SK-N-SH (cell line): ENCODE measurements around the gene NR1H4. TPM values are rescaled to one million over a fixed set of nuclear protein-coding genes. Genes with fewer than 3 reads are reported as not detected.

Experiments
- CTCF ChIA-PET: fragments of 300-600, 350-600 bp; formaldehyde crosslinking; extraction: SDS; loops from one replicate; lab custom pipeline; 2021; lab: Yijun Ruan, JAX
- POLR2A ChIA-PET: fragments of 350-600 bp; sonication (Branson Sonifier 250); formaldehyde crosslinking; extraction: SDS; loops from one replicate; lab custom pipeline; 2020; ENCODE audit warnings: antibody characterized with exemption, inconsistent platforms; lab: Yijun Ruan, JAX
- DNase-seq: peaks from one replicate; pipeline ENCODE4 v3.0.0; 2012
- H2AFZ ChIP-seq: fragments of 200-600 bp; sonication (generic); 2 replicates; pipeline ENCODE4 v1.8.1; 2016; ENCODE audit warnings: antibody characterized with exemption, mild to moderate bottlenecking, low read depth
- H3F3A ChIP-seq: fragments of 200-600 bp; sonication (generic); replicated peaks from 2 replicates; pipeline ENCODE3; 2016; ENCODE audit warnings: antibody characterized with exemption, mild to moderate bottlenecking; ENCODE audit not compliant: insufficient read depth
- H3K27ac ChIP-seq, 2 experiments: fragments of 200-500 bp in 1 of 2; fragments of 200-600 bp in 1 of 2; sonication (Bioruptor generic) in 1 of 2; sonication (generic), shearing (Covaris generic) in 1 of 2; 2 replicates each; pipeline versions ENCODE4 v1.5.1 to v1.6.1; 2014 to 2016; ENCODE audit warnings: low read depth in 2 of 2, inconsistent platforms in 1 of 2, low read length in 1 of 2, mild to moderate bottlenecking in 1 of 2, mixed read lengths in 1 of 2
- H3K27me3 ChIP-seq: fragments of 200-600 bp; sonication (generic), shearing (Covaris generic); 2 replicates; pipeline ENCODE4 v1.6.1; 2016; ENCODE audit warnings: mixed run types; ENCODE audit not compliant: insufficient read depth
- H3K36me3 ChIP-seq, 2 experiments: fragments of 200-500 bp in 1 of 2; fragments of 200-600 bp in 1 of 2; sonication (Bioruptor generic) in 1 of 2; sonication (generic) in 1 of 2; replicated peaks in 1 of 2; 2 replicates each; pipeline versions ENCODE3 to v1.5.1; 2014 to 2016; ENCODE audit warnings: low read length in 1 of 2, mild to moderate bottlenecking in 1 of 2; ENCODE audit not compliant: insufficient read depth in 2 of 2, control insufficient read depth in 1 of 2
- H3K4me1 ChIP-seq, 2 experiments: fragments of 200-500 bp in 1 of 2; fragments of 200-600 bp in 1 of 2; sonication (Bioruptor generic) in 1 of 2; sonication (generic), shearing (Covaris generic) in 1 of 2; 2 replicates each; pipeline versions ENCODE4 v1.5.1 to v1.6.1; 2014 to 2016; ENCODE audit warnings: low read depth in 1 of 2, low read length in 1 of 2, mixed run types in 1 of 2; ENCODE audit not compliant: insufficient read depth in 2 of 2, control insufficient read depth in 1 of 2
- H3K4me2 ChIP-seq: fragments of 200-600 bp; sonication (generic), shearing (Covaris generic); 2 replicates; pipeline ENCODE4 v1.6.1; 2017; ENCODE audit warnings: mixed run types
- H3K4me3 ChIP-seq, 2 experiments: fragments of 200-500 bp in 1 of 2; fragments of 200-600 bp in 1 of 2; sonication (Bioruptor generic) in 1 of 2; sonication (generic), shearing (Covaris generic) in 1 of 2; 2 replicates each; pipeline versions ENCODE4 v1.5.1 to v1.8.1; 2014 to 2016; ENCODE audit warnings: low read depth in 2 of 2, inconsistent platforms in 1 of 2, low read length in 1 of 2, mild to moderate bottlenecking in 1 of 2, mixed read lengths in 1 of 2, moderate library complexity in 1 of 2
- H3K79me2 ChIP-seq: fragments of 200-600 bp; sonication (generic); 2 replicates; pipeline ENCODE4 v1.8.1; 2017; ENCODE audit warnings: mild to moderate bottlenecking; ENCODE audit not compliant: insufficient read depth
- H3K9ac ChIP-seq: fragments of 200-600 bp; sonication (generic); 2 replicates; pipeline ENCODE4 v1.6.1; 2017; ENCODE audit warnings: mixed run types
- H3K9me2 ChIP-seq: fragments of 200-600 bp; sonication (generic); 2 replicates; pipeline ENCODE4 v1.6.1; 2017; ENCODE audit warnings: mixed run types
- H3K9me3 ChIP-seq: fragments of 200-600 bp; sonication (generic); 2 replicates; pipeline ENCODE4 v1.6.1; 2017; ENCODE audit warnings: mixed run types, mild to moderate bottlenecking, moderate library complexity
- H4K20me1 ChIP-seq: fragments of 200-600 bp; sonication (generic); 2 replicates; pipeline ENCODE4 v1.6.1; 2017; ENCODE audit warnings: mild to moderate bottlenecking, mixed run types; ENCODE audit not compliant: insufficient read depth
- CHD2 ChIP-seq: fragments of 150-350 bp; IDR thresholded peaks from 2 replicates; pipeline ENCODE4 v1.6.1; 2018; ENCODE audit warnings: low read length; ENCODE audit not compliant: partially characterized antibody
- CTCF ChIP-seq: fragments of 200-600 bp; sonication (generic); IDR thresholded peaks from 2 replicates; pipeline ENCODE4 v1.6.1; 2017; ENCODE audit warnings: antibody characterized with exemption, mild to moderate bottlenecking, moderate library complexity
- ELF1 ChIP-seq: IDR thresholded peaks from 2 replicates; pipeline ENCODE4 v1.4.0; 2012
- EP300 ChIP-seq, 2 experiments: IDR thresholded peaks; 2 replicates each; pipeline versions ENCODE4 v1.4.0 to v1.6.1; 2012; ENCODE audit warnings: borderline replicate concordance in 1 of 2, low read depth in 1 of 2, low read length in 1 of 2
- EZH2phosphoT487 ChIP-seq: fragments of 200-600 bp; sonication (generic); IDR thresholded peaks from 2 replicates; pipeline ENCODE4 v1.6.1; 2017; ENCODE audit warnings: low read depth, mixed run types, mild to moderate bottlenecking, antibody characterized with exemption, moderate library complexity, borderline replicate concordance
- FOSL2 ChIP-seq: IDR thresholded peaks from 2 replicates; pipeline ENCODE4 v1.4.0; 2012; ENCODE audit warnings: low read depth, mild to moderate bottlenecking, moderate library complexity, borderline replicate concordance
- FOXM1 ChIP-seq: IDR thresholded peaks from 2 replicates; pipeline ENCODE4 v1.4.0; 2012; ENCODE audit warnings: low read depth, mild to moderate bottlenecking
- GABPA ChIP-seq: IDR thresholded peaks from 2 replicates; pipeline ENCODE4 v1.4.0; 2012; ENCODE audit warnings: low read depth, mild to moderate bottlenecking
- GATA2 ChIP-seq: sonication (generic); formaldehyde crosslinking; IDR thresholded peaks from 2 replicates; pipeline ENCODE4 v1.5.0; 2020; ENCODE audit warnings: mild to moderate bottlenecking, missing genetic modification reagents
- IRF3 ChIP-seq: fragments of 150-350 bp; IDR thresholded peaks from 2 replicates; pipeline ENCODE4 v1.6.1; 2016; ENCODE audit warnings: mild to moderate bottlenecking, low read depth, low read length
- NFIC ChIP-seq: IDR thresholded peaks from 2 replicates; pipeline ENCODE4 v1.4.0; 2012; ENCODE audit warnings: borderline replicate concordance
- NRF1 ChIP-seq: IDR thresholded peaks from 2 replicates; pipeline ENCODE4 v1.6.1; 2012; ENCODE audit warnings: low read depth, mild to moderate bottlenecking, low read length
- POLR2AphosphoS5 ChIP-seq: IDR thresholded peaks from 2 replicates; pipeline ENCODE4 v1.6.1; 2012; ENCODE audit warnings: low read depth, low read length
- RCOR1 ChIP-seq: fragments of 150-350 bp; IDR thresholded peaks from 2 replicates; pipeline ENCODE4 v1.6.1; 2017; ENCODE audit warnings: antibody characterized with exemption, low read length
- SIN3A ChIP-seq: IDR thresholded peaks from 2 replicates; pipeline ENCODE4 v1.6.1; 2012; ENCODE audit warnings: low read depth, mild to moderate bottlenecking, low read length, moderate library complexity, borderline replicate concordance
- TEAD4 ChIP-seq: IDR thresholded peaks from 2 replicates; pipeline ENCODE4 v1.4.0; 2012; ENCODE audit warnings: mild to moderate bottlenecking, borderline replicate concordance; ENCODE audit not compliant: insufficient read depth
- USF1 ChIP-seq: IDR thresholded peaks from 2 replicates; pipeline ENCODE4 v1.4.0; 2012; ENCODE audit warnings: low read depth, borderline replicate concordance
- YY1 ChIP-seq: IDR thresholded peaks from 2 replicates; pipeline ENCODE4 v1.4.0; 2012; ENCODE audit warnings: low read depth, mild to moderate bottlenecking
- WGBS: methylation state at CpG from one replicate; pipeline ENCODE4 v1.1.6; 2017; ENCODE audit warnings: low lambda C conversion rate; 5-methylcytosine and 5-hydroxymethylcytosine counted together
- polyA plus RNA-seq, 3 experiments: library from polyadenylated mRNA; depleted of rRNA; stranded (reverse); fragments of >200 nt; gene quantifications; 2 replicates each; pipeline ENCODE4 v1.2.3, GENCODE V29; 2012

NR1H4 gene
- polyA plus RNA-seq, 1 of the 3 experiments (the other 2 are of a cell fraction), result not detected

- no peak overlapping the region for H2AFZ ChIP-seq
- H3K4me1 ChIP-seq, result no peaks in the 10 kb centered on the region
- ChIA-PET POLR2A (no interaction called here), CTCF (no interaction called here)
- no peak overlapping the region for H3K27ac ChIP-seq
- no peak overlapping the region for H3K9ac ChIP-seq
- TF ChIP-seq NRF1 (no peak), NFIC (no peak), CTCF (no peak), FOXM1 (no peak), POLR2AphosphoS5 (no peak), SIN3A (no peak), ELF1 (no peak), FOSL2 (no peak), YY1 (no peak), RCOR1 (no peak), CHD2 (no peak), IRF3 (no peak)
- no peaks in the 10 kb centered on the region for H3K9me3 ChIP-seq
- no peak overlapping the region for H3K4me3 ChIP-seq
- H3K27me3 ChIP-seq, result peaks cover 11% of the 10 kb centered on the region; the same call in 1 of the 2 replicates
- H3K79me2 ChIP-seq, result no peaks in the 10 kb centered on the region
- no peaks in the 10 kb centered on the region for H3F3A ChIP-seq
- no peak for DNase-seq
- H3K36me3 ChIP-seq, result no peaks in the 10 kb centered on the region
- no peaks in the 10 kb centered on the region for H3K9me2 ChIP-seq
- 56% methylated on average over 1 of the region's 1 CpG for WGBS
- no peaks in the 10 kb centered on the region for H4K20me1 ChIP-seq
- H3K4me2 ChIP-seq, result no peak overlapping the region
Observed at GRCh38 chr12:100443434-100443833, 30.2 kb upstream of the NR1H4 start.

- 43% methylated on average over 4 of the region's 4 CpGs for whole genome bisulfite sequencing
- H3K36me3 ChIP-seq, result no peaks in the 10 kb centered on the region
Observed at GRCh38 chr12:100445081-100445481, 28.6 kb upstream of the NR1H4 start.

More at GRCh38 chr12:100445081-100445481, 28.6 kb upstream of the NR1H4 start:
- POLR2A ChIA-PET, result no interaction called here
- Histone ChIP-seq H3K27me3 (peaks cover 11% of the 10 kb centered on the region; the same call in 1 of the 2 replicates), H3F3A (no peaks in the 10 kb centered on the region), H3K9ac (no peak overlapping the region), H3K4me3 (no peak overlapping the region), H3K9me3 (no peaks in the 10 kb centered on the region), H3K27ac (no peak overlapping the region), H3K4me2 (no peak overlapping the region), H2AFZ (no peak overlapping the region), H3K79me2 (no peaks in the 10 kb centered on the region), H4K20me1 (no peaks in the 10 kb centered on the region), H3K4me1 (no peaks in the 10 kb centered on the region), H3K9me2 (no peaks in the 10 kb centered on the region)
- CTCF ChIA-PET, result no interaction called here
- no peak for DNase-seq
- no peak for TF ChIP-seq GABPA
- no peak for TF ChIP-seq FOXM1
- TF ChIP-seq EZH2phosphoT487, result no peak
- no peak for TF ChIP-seq USF1
- TF ChIP-seq GATA2 (CRISPR knock-in tag), result no peak
- no peak for TF ChIP-seq EP300 (IDR thresholded peaks at IDR 0.05; ENCODE audit: borderline replicate concordance in 1 of 2, low read depth in 1 of 2, low read length in 1 of 2)
- TF ChIP-seq TEAD4, result no peak
